Glutamatergic neuron (in vitro differentiated cells): ENCODE results near the gene CFAP92. TPM values are rescaled to one million over a fixed set of nuclear protein-coding genes. Genes with fewer than 3 reads are reported as not detected.

ENCODE experiments used
- DNase-seq: peaks from one replicate; pipeline ENCODE4 v3.0.0; 2022
- H3K27ac Mint-ChIP-seq: one replicate; pipeline ENCODE4 v1.8.0; 2020; ENCODE audit warnings: mild to moderate bottlenecking, mixed read lengths, inconsistent platforms; ENCODE audit not compliant: unreplicated experiment
- H3K27me3 Mint-ChIP-seq: one replicate; pipeline ENCODE4 v1.8.0; 2020; ENCODE audit warnings: mild to moderate bottlenecking, moderate library complexity, mixed read lengths, inconsistent platforms; ENCODE audit not compliant: unreplicated experiment
- H3K36me3 Mint-ChIP-seq: one replicate; pipeline ENCODE4 v1.8.0; 2020; ENCODE audit warnings: mild to moderate bottlenecking, mixed read lengths, inconsistent platforms; ENCODE audit not compliant: unreplicated experiment
- H3K4me1 Mint-ChIP-seq: one replicate; pipeline ENCODE4 v1.8.0; 2020; ENCODE audit warnings: mild to moderate bottlenecking, low read depth, mixed read lengths, inconsistent platforms; ENCODE audit not compliant: unreplicated experiment
- H3K4me3 Mint-ChIP-seq: one replicate; pipeline ENCODE4 v1.8.0; 2020; ENCODE audit warnings: mild to moderate bottlenecking, mixed read lengths, inconsistent platforms; ENCODE audit not compliant: unreplicated experiment
- H3K9me3 Mint-ChIP-seq: one replicate; pipeline ENCODE4 v1.8.0; 2020; ENCODE audit warnings: mild to moderate bottlenecking, moderate library complexity, mixed read lengths, inconsistent platforms; ENCODE audit not compliant: unreplicated experiment
- CTCF ChIP-seq: fragments of 200-600 bp; sonication (generic); IDR thresholded peaks from one replicate; pipeline ENCODE4 v1.5.0; 2021; ENCODE audit not compliant: partially characterized antibody, unreplicated experiment
- total RNA-seq: library from RNA; stranded (reverse); fragmentation: NEBNext Ultra II Directional; extraction: Animal tissue kit (Norgen Biotek cat#: 25700); gene quantifications from one replicate; pipeline ENCODE4 v1.2.1, GENCODE V29; 2021; ENCODE audit not compliant: unreplicated experiment

The CFAP92 gene
- total RNA-seq, 1 donor from 2014 or later, result 0.15 TPM

GRCh38 chr3:129038121-129038855 is 44.4 kb upstream of the CFAP92 start:
- peaks cover 5% of the 10 kb centered on the region for H3K27me3 Mint-ChIP-seq
- peaks cover 3% of the 10 kb centered on the region for H3K9me3 Mint-ChIP-seq
- TF ChIP-seq CTCF, result no peak
- H3K4me1 Mint-ChIP-seq, result no peaks in the 10 kb centered on the region
- H3K4me3 Mint-ChIP-seq, result no peak overlapping the region
- no peak for DNase-seq
- H3K36me3 Mint-ChIP-seq, result peaks cover 15% of the 10 kb centered on the region
- no peak overlapping the region for H3K27ac Mint-ChIP-seq

- H3K4me3 Mint-ChIP-seq, result no peak overlapping the region
- no peaks in the 10 kb centered on the region for H3K4me1 Mint-ChIP-seq
- TF ChIP-seq CTCF, result no peak
- DNase-seq, result no peak
- H3K9me3 Mint-ChIP-seq, result no peaks in the 10 kb centered on the region
- H3K27ac Mint-ChIP-seq, result no peak overlapping the region
- H3K36me3 Mint-ChIP-seq, result peaks cover 8% of the 10 kb centered on the region
- no peaks in the 10 kb centered on the region for H3K27me3 Mint-ChIP-seq
Measured at GRCh38 chr3:129037093-129037419, 43.2 kb upstream of the CFAP92 start.

- Mint-ChIP-seq H3K27me3 (no peaks in the 10 kb centered on the region), H3K36me3 (peaks cover 4% of the 10 kb centered on the region), H3K4me3 (no peak overlapping the region), H3K4me1 (no peaks in the 10 kb centered on the region), H3K9me3 (no peaks in the 10 kb centered on the region), H3K27ac (no peak overlapping the region)
- no peak for TF ChIP-seq CTCF
- DNase-seq, result no peak
Measured at GRCh38 chr3:129036222-129037092, 42.6 kb upstream of the CFAP92 start.

- no peak for TF ChIP-seq CTCF
- no peak for DNase-seq
- H3K27me3 Mint-ChIP-seq, result no peaks in the 10 kb centered on the region
- no peaks in the 10 kb centered on the region for H3K36me3 Mint-ChIP-seq
- H3K27ac Mint-ChIP-seq, result no peak overlapping the region
- no peaks in the 10 kb centered on the region for H3K4me1 Mint-ChIP-seq
- no peak overlapping the region for H3K4me3 Mint-ChIP-seq
- no peaks in the 10 kb centered on the region for H3K9me3 Mint-ChIP-seq
Measured at GRCh38 chr3:129035360-129036221, 41.7 kb upstream of the CFAP92 start.
